HG03469 (cell line): ENCODE data around the gene TRIP6.
"Not testable (repeated sequence)": the region's sequence is repeated elsewhere in the genome, so short reads cannot be mapped to it uniquely, and the experiment has no call there.

Experiments
- ATAC-seq: cut with Tn5 transposase; IDR thresholded peaks from one replicate; pipeline ENCODE4 v1.9.1; 2021; ENCODE audit warnings: mild to moderate bottlenecking, moderate library complexity, moderate number of reproducible peaks; ENCODE audit not compliant: unreplicated experiment

TRIP6 gene

DNA sequence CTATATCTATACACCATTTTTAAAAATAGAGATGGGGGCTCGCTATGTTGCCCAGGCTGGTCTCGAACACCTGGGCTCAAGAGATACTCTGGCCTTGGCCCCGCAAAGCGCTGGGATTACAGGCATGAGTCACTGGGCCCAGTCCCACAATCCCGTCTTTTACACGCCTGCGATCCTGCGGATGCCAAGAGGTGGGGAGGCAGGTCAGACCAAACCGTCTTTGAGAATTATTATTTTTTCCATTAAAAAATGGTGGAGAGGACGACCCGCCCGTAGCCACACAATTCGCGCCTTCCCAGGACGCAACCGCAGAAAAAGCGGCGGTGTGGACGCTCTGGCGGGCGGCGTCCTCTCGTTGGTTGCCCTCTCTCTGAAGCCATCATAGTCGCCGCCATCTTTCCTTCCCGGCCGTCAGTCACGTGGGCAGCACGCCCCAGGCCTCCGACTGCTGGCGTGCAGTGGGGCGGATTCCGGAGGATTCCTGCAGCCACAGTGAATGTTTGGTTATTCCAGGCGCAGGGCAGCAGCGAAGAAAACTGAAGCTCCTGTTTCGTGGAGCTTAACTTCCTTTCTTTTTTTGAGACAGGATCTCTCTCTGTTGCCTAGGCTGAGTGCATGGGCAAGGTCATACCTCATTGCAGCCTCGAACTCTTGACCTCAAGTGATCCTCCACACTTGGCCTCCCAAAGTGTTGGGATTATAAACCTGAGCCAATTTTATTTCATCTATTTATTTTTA is 29.9 kb upstream of the TRIP6 start:
- ATAC-seq, result no peak

DNA sequence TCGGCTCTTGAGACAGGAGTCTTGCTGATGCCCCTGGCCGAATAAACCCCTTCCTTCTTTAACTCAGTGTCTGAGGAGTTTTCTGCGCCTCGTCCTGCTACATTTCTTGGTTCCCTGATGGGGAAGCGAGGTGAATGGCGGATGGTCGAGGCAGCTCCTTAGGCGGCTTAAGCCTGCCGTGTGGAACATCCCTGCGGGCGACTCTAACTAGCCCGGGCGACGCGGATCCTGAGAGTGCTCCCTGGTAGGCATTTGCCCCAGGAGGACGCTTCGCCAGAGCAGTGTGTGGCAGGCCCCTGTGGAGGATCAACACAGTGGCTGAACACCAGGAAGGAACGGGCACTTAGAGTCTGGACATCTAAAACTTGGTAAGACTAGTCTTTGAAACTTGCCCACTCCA is 27.8 kb upstream of the TRIP6 start:
- ATAC-seq, result no peak

DNA sequence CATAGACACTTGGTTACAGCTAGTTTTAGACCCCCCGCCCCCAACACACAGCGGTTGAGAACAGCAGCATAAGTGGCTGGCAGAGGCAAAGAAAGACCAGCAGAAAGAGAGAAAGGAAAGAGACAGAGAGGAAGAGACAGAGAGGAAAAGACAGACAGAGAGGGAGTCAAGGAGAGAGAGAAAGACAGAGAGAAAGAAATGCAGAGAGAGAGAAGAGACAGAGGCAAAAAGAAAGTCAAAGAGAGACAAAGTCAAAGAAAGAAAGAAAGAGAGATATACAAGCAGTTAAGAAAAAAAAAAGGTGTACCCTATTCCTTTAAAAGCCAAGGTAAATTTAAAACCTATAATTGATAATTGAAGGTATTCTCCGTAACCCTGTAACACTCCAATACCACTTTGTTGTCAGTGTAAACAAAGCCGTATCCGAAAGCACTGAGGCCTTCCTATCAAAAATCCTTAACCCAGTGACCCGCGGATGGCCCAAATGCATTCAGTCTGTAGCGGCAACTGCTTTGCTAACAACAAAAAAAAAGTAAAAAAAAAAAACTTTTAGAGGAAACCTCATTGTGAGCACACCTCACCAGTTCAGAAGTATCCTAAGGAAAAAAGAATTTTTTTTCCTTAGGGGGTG is 26.6 kb upstream of the TRIP6 start:
- ATAC-seq, result no peak

DNA sequence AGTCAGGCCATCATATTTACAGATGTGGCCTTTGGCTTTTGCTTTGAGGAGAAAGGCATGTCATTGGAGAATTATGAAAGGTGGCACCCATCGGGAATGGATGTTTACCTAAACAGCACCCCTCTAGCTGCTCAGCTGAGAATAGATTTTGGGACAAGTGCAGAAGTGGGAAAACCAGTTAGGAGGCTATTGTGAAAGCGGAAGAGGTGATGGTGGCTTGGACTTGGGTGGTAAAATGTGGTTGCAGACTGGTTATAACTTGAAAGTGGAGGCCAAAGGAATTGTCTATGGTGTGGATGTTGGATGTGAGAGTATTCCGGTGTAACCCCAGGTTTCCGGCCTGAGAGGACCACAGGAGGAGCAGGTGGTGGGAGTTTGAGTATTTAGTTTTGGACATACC is 19.8 kb upstream of the TRIP6 start:
- no peak for ATAC-seq

DNA sequence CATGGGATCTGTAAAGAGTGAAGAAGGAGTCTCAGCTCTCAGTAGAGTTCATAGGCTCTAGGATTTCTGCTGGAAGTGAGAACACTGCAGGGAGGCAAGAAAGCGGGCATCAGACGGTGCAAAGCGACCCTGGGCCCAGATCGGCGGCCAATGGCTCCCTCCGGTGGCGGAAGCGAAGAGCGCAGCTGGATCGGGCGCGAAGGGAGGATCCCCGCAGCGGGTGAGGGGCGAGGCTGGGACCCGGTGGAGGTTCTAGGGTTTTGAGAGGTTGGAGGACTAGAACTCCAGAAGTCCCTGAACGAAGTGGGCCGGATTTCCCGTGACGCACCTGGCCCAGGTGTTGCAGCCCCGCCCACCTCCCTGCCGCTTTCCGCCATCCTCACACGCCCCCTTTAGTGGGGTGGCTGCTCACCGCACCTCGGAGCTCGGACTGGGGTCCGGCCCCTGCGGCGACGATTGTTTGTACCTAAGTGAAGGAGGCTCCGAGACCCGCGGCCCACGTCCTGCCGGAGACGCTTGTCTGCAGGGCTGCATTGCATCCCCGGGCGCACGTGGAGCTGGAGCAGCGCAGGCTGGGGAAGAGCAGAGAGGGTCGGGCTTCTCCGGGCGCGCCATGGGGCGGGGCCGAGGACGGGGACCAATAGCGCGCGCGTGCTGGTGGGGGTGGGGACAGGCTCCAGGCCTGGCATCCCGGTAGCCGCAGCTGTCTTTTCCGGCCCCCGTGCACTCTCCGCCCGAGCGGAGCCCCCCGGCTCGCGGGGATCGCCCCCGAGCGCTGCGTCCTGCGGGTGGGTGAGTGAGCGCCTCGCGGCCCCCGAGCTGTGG is 14.9 kb upstream of the TRIP6 start, which contains the start of gene SLC12A9:
TSS of gene SLC12A9 (plus strand) at position 666 of the 825 bp plus-strand sequence. CDS start 1,485 bp downstream, outside the sequence.
- no peak for ATAC-seq

DNA sequence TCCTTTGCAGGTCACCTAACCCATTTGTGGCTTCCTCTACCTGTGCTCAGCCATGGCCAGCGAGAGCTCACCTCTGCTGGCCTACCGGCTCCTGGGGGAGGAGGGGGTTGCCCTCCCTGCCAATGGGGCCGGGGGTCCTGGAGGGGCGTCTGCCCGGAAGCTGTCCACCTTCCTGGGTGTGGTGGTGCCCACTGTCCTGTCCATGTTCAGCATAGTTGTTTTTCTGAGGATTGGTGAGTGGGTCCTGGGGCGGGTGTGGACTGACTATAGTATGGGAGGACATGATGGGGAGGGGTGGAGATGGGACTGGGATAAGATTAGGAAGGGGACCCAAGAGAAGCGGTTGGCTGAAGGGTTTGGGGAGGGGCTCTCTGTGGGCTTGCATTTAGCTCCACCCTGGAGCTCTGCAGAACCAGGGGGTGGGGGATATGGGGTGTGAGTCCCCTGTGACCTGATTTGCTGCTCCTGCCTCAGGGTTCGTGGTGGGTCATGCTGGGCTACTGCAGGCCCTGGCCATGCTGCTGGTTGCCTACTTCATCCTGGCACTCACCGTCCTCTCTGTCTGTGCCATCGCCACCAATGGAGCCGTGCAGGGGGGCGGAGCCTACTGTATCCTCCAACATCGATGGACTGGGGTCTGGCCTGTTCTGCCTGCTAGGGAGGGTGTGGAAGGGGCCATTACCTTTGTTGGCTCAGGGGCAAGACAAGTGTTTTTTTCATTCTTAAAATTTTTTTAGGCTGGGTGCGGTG is 12.9 kb upstream of the TRIP6 start:
- no peak for ATAC-seq

DNA sequence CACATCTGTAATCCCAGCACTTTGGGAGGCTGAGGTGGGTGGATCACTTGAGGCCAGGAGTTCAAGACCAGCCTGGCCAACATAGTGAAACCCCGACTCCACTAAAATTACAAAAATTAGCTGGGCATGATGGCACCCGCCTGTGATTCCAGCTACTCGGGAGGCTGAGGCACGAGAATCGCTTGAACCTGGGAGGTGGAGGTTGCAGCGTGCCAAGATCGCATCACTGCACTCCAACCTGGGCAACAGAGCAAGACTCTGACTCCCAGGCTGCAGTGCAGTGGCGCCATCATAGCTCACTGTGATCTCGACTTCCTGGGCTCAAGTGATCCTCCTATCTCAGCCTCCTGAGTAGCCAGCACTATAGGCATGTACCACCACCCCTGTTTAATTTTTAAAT is 12.3 kb upstream of the TRIP6 start:
- not testable (repeated sequence) for ATAC-seq

DNA sequence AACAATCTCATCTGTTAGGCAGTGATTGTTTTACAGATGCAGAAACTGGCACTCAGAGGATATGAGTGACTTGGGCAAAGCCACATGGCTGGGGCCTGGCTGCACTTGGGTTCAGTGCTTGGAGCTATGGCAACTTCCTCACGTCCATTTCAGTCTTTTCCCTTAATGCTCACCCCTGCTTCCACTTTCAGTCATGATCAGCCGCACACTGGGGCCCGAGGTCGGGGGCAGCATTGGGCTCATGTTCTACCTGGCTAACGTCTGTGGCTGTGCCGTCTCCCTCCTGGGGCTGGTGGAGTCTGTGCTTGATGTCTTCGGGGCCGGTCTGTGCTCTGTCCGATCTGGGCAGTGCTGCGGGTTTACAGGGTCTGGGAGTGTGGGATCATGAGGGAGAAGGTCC is 11.7 kb upstream of the TRIP6 start:
- ATAC-seq, result no peak

DNA sequence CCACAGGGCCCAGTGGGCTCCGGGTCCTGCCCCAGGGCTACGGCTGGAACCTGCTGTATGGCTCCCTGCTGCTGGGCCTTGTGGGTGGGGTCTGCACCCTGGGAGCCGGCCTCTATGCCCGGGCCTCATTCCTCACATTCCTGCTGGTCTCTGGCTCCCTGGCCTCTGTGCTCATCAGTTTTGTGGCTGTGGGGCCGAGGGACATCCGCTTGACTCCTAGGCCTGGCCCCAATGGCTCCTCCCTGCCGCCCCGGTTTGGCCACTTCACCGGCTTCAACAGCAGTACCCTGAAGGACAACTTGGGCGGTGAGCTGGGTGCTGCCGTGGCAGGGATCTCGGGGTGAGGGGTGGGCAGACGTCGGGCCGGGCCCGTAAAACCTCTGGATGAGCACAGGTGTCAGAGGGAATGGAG is 10.3 kb upstream of the TRIP6 start:
- no peak for ATAC-seq

DNA sequence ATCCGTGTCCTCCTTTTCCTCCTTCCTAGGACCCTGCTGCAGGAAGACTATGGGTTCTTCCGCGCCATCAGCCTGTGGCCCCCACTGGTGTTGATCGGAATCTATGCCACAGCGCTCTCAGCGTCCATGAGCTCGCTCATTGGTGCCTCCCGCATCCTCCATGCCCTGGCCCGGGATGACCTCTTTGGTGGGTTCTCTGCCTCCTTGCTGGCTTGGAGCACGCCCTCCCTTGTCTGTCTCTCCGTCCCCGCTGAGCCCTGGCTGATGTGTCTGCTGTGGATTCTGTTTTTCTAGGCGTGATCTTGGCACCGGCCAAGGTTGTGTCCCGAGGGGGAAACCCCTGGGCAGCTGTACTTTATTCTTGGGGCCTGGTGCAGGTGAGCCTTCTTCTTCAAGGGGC is 7.3 kb upstream of the TRIP6 start:
- no peak for ATAC-seq

DNA sequence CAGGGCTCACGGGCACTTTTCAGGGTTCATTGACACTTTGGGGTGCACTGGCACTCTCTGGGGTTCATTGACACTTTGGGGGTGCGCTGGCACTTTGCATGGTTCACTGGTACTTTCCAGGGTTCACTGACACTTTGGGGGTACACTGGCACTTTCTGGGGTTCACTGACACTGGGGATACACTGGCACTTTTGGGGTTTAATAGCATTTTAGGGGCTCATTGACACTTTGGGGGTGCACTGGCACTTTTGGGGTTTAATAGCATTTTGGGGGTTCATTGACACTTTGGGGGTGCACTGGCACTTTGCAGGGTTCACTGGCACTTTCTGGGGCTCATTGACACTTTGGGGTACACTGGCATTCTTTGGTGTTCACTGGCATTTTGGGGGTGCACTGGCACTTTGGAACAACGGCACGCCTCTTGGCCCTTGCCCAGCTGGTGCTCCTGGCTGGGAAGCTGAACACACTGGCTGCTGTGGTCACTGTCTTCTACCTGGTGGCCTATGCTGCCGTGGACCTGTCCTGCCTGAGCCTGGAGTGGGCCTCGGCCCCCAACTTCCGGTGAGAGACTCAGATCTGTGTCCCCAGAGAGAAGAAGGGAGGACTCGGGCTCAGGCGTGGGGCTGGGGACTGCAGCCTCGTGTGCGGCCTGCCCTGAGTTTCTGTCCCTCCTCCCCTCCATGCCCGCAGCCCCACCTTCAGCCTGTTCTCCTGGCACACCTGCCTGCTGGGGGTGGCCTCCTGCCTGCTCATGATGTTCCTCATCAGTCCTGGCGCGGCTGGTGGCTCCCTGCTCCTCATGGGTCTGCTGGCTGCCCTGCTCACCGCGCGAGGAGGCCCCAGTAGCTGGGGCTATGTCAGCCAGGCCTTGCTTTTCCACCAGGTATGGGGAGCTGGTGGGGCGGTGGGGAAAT is 6.2 kb upstream of the TRIP6 start:
- no peak for ATAC-seq

DNA sequence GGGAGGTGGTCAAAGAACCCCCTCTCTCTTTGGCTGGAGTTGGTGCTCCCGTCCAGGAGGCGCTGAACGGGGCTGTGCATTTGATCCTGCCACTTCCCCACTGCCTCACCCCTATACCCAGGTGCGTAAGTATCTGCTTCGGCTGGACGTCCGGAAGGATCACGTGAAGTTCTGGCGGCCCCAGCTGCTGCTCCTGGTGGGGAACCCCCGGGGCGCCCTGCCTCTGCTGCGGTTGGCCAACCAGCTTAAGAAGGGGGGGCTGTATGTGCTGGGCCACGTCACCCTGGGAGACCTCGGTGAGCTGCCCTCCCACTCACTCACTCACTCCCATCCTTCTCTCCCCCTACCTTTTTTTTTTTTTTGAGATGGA is 5.6 kb upstream of the TRIP6 start:
- no peak for ATAC-seq

DNA sequence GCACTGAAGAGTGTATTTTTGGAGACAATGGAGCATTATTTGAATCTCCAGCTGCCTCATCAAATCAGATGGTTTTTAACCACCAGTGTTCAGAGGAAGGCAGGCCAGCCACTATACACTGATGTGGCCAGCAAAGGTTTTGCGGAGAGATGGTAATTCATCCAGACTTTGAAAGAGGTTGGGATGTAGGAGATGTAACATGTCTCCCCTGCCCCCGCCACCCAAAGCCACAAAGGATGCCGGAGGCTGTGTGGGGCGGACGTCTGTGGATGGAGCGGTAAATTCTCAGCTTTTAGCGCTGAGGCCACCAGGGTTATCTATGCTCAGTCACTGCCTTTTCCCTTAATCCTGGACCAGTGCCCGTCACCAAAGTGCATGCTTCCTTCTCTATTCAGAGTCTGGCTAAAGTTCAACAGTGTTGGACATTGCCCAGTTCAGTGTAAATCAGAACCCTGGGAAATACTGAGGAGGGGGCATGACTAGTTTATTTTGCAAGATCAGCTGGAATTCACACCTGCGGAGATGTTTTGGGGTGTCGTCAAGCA is 3.7 kb upstream of the TRIP6 start:
- no peak for ATAC-seq

DNA sequence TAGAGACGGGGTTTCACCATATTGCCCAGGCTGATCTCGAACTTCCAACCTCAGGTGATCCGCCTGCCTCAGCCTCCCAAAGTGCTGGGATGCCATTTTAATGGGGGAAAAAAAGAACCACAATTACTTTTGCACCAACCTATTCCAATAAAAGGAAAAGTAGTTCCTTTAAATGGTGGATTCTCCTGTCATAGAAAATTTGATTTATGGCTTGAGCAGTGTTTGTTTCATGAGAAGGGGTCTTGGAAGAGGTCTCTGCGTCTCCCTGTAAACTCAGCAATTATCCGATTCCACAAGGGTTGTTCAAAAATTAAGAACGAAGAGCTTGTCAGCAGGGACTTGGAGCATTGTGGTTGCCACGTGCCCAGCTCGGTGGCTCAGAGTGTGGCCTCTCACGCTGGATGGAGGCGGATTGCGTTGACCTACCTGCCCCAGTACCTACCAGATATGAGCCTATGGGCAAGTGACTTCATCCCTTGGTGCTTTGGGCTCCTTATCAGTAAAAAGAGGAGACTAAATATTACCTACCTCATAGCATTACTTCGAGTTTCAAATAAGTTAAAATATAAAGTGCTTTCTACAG is 2.8 kb upstream of the TRIP6 start:
- ATAC-seq, result no peak

DNA sequence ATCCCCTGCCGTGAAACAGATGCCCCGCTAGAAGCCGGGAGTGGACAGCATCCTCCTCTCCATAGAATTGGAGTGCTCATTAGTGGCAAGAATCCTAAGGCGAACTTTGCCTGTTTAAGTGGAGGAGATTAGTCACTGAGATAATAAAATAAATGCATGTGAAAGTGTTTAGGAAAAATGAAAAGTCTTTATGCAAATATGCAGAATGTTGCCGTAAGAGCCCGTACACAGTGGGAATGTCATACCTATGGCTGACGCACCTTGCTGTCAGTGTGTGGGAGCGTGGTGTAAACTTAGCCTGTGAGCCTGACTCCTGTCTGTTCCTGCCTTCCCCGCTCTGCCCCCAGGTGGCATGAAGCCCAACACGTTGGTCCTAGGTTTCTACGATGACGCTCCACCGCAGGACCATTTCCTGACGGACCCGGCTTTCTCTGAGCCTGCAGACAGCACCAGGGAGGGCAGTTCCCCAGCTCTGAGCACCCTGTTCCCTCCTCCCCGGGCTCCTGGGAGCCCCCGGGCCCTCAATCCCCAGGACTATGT is 1.7 kb upstream of the TRIP6 start:
- no peak for ATAC-seq

DNA sequence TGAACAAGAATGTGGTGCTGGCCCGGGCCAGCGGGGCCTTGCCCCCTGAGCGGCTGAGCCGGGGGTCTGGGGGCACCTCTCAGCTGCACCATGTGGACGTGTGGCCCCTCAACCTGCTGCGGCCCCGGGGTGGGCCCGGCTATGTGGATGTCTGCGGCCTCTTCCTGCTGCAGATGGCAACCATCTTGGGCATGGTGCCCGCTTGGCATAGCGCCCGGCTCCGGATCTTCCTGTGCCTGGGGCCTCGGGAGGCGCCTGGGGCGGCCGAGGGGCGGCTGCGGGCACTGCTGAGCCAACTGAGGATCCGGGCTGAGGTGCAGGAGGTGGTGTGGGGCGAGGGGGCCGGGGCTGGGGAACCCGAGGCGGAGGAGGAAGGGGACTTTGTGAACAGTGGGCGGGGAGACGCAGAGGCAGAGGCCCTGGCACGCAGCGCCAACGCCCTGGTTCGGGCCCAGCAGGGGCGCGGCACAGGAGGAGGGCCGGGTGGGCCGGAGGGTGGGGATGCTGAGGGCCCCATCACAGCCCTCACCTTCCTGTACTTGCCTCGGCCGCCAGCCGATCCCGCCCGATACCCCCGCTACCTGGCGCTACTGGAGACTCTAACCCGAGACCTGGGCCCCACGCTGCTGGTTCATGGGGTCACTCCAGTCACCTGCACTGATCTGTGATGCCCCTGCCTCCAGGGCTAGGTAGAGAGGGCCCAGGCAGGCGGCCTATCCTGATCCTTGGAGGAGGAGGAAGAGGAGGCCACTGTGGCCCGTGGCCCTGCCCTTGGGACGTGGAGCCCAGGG is 1.1 kb upstream of the TRIP6 start:
- no peak for ATAC-seq

DNA sequence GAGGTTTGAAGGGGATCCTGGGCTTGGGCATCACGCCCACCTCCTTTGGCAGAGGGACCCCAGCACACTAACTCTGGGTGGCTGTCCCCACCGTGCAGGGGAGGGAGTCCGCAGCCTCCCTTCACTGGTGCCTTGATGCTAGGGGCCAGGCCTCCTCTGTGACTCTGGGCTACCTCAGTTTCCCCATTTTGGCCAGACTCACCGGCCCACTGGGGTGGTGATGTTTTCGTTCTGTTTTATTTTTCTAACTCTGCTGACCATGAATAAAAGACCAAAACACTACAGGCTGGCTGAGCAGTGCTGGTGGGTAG is 503 bp upstream of the TRIP6 start:
- no peak for ATAC-seq

DNA sequence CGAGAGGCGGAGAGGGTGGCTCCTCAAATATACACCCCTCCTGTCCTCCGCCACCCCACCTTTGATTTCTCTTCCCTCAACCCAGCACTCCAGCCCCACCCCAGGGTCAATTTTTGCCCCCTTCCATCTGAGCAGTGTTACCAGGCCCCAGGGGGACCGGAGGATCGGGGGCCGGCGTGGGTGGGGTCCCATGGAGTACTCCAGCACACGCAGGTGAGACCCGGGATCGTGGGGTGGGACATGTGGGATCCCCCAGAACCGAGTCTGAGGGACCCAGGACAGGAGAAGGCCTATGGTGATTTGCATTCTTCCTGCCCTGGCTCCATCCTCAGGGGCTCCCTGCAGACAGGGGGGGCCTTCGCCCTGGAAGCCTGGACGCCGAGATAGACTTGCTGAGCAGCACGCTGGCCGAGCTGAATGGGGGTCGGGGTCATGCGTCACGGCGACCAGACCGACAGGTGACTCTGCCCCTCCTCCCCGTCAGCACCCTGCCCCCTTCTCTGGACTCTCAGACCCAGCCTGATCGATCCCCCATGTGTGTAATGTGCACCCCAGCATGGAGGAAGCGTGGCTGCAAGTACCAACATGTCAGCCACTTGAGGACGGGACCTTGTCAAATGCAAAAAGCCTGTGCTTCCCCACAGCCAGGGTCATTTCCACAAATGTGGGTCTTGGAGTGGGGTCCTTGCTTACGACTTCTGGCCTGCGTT is 744 bp downstream of the TRIP6 start:
- ATAC-seq, result no peak
